ENCODE results near the gene BNC2.

DNA sequence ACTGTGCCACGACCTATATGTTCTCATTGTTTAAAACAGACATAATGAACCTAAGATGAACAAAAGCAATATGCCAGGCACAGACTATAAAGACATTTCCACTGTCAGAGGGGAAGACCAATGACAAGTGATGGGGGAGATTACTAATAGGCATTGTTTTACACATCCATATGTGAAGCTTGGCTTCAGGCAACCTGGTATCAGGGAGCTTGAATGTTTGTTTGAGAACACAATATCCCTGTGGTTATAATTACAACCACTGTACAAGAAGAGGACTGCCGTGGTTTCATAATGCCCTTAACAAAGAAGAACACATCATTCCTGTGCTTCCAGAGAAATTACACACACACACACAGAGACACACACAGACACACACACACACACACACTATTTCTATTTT lies 385.7 kb downstream of the BNC2 start:
- TF ChIP-seq, protein P1, sequence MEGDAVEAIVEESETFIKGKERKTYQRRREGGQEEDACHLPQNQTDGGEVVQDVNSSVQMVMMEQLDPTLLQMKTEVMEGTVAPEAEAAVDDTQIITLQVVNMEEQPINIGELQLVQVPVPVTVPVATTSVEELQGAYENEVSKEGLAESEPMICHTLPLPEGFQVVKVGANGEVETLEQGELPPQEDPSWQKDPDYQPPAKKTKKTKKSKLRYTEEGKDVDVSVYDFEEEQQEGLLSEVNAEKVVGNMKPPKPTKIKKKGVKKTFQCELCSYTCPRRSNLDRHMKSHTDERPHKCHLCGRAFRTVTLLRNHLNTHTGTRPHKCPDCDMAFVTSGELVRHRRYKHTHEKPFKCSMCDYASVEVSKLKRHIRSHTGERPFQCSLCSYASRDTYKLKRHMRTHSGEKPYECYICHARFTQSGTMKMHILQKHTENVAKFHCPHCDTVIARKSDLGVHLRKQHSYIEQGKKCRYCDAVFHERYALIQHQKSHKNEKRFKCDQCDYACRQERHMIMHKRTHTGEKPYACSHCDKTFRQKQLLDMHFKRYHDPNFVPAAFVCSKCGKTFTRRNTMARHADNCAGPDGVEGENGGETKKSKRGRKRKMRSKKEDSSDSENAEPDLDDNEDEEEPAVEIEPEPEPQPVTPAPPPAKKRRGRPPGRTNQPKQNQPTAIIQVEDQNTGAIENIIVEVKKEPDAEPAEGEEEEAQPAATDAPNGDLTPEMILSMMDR (IDR thresholded peaks at IDR 0.05): no peak
- no peak for TF ChIP-seq EZH2phosphoT487 (IDR thresholded peaks at IDR 0.05)
- no peak for TF ChIP-seq EZH2 (IDR thresholded peaks at IDR 0.05)
